GM19351 (cell line): ENCODE data around the gene AP1S3.
"Not testable (repeated sequence)": the region's sequence is repeated elsewhere in the genome, so short reads cannot be mapped to it uniquely, and the experiment has no call there.

ENCODE experiments used
- ATAC-seq: cut with Tn5 transposase; IDR thresholded peaks from one replicate; pipeline ENCODE4 v1.9.1; 2021; ENCODE audit warnings: mild to moderate bottlenecking, moderate library complexity; ENCODE audit not compliant: unreplicated experiment

AP1S3 gene

GRCh38 chr2:223854741-223855140, 17.4 kb upstream of the AP1S3 start:
- ATAC-seq = peak; percentile 54

- ATAC-seq = no peak
These were observed 16.0 kb upstream of the AP1S3 start for GRCh38 chr2:223853425-223853837.

DNA sequence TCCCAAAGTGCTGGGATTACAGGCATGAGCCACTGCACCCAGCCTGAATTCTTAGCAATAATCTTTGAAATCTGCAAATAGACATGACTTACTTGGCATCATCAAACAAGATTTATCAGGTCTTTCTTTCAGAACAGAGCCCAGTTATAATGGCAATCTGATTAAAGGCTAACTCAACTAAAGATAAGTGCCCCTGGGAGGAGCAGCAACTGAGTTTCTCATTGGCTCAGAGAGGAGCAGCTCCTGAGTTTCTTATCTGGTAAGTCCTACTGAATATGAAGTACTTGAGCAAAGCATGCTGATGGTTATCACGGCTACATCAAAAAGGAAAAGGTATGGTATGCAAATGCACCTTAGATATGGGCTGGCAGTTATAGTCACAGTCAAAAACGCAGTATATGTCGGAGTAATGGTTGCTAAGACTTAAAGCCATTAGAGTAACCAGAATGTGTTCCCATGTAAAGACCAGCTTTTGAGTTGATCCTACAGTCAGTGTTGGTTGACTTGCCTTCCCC, 15.0 kb upstream of the AP1S3 start:
- ATAC-seq = no peak

- ATAC-seq = no peak
These were observed 10.0 kb upstream of the AP1S3 start for GRCh38 chr2:223847410-223847809.

DNA sequence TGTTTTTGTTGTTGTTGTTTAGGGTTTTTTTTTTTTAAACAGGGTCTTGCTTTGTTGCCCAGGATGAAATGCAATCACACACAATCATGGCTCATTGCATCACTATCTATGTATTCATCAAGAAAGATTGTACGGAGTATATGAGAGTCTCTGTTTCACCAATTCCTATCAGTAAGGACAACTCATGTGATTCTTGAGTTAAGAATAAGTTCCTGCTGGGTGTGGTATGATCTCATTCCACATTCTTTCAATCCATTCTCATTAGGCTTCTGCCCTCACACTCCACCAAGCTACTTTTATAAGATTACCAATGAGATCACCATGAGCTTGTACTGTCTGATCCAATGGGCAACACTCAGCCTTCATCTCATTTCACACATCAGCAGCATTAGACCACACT, 9.1 kb upstream of the AP1S3 start:
- no peak for ATAC-seq

DNA sequence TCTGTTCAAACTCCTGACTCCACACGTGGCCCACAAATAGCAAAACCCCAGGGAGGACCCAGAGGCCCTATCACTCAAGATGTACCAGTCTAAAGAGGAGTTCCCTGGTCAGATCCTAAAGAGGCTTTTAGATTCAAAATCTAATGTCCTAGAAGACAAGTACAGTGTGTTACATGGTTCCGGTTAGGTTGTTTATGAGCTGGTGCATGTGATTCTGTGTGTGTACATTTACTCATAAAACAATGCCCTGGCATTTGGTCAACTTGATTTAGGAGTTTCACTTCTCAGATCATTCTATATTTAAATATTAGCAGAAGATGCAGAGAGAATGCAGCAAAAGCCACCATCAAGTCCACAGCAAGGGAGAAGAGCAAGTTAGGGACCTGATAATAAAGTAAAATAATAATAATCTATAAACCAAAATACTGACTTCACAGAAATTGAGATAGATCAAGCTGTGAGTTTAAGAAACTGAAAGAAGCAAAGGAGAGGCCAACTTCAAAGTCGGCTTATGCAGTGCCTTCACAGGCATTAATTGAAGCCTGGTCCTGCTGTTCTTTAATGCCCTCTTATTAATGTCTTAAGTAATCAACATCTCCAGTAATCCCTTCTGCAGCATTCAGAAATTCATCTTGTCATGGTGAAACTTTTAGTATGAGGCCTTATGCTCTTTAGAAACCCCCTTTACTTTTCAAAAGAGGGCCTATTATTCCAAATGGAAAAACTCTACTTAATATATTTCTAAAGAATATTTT, 4.2 kb upstream of the AP1S3 start:
- ATAC-seq = no peak

DNA sequence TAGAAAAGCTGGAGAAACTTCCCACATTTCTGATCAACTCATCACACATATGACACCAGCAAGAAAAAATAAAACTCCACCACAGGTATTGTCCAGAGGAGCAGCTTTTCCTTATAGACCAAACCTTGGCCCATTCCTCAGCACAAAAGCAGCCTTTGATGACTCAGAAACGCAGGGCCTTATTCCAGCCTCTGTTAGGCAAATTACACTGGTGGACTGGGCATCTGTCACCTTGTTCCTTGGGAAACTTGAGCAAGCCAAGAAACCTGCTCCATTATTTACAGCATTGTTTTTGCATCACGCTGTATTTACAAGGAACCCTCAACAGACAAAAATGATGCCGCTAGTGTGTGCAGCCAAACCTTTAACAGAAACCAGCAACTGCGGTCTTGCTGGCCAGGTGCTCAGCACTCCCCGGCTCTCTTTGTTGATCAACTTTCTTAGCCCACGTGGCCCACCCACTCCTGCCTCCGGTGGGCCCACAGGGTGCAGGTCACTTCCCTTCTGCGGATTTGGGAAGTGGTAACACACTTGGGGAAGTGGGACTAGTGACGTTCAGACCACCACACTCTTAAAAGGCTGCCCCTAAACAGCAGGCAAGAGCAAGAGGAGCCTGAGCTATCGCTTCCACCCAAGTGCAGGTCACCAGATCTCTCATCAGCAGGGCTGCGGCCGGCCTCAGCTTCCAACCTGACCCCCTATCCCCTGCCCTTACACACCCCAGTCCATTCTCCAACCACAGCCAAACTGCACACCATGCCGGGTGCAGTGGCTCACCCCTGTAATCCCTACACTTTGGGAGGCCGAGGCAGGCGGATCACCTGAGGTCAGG, 1.5 kb downstream of the AP1S3 start:
- ATAC-seq = peak; percentile 69

GRCh38 chr2:223834431-223834830, 3.0 kb downstream of the AP1S3 start:
- no peak for ATAC-seq

- no peak for ATAC-seq
These were observed 5.0 kb downstream of the AP1S3 start for GRCh38 chr2:223832241-223832903.

- no peak for ATAC-seq
These were observed 8.3 kb downstream of the AP1S3 start for GRCh38 chr2:223829128-223829527.

DNA sequence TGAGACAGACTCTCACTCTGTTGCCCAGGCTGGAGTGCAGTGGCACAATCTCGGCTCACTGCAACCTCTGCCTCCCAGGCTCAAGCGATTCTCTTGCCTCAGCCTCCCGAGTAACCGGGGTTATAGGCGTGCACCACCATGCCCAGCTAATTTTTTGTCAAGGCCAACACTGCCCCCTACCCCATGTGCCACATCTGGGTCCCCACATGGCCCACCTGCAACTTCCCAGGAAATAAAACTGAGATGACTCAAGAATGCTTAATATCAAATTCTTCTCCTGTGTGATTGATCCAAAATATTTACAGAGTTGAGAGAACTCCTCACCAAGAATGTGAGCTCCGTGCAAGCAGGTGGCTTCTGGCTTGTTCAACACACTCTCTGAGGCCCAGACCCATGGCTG, 9.1 kb downstream of the AP1S3 start:
- ATAC-seq = no peak

GRCh38 chr2:223826995-223827394, 10.4 kb downstream of the AP1S3 start:
- no peak for ATAC-seq

DNA sequence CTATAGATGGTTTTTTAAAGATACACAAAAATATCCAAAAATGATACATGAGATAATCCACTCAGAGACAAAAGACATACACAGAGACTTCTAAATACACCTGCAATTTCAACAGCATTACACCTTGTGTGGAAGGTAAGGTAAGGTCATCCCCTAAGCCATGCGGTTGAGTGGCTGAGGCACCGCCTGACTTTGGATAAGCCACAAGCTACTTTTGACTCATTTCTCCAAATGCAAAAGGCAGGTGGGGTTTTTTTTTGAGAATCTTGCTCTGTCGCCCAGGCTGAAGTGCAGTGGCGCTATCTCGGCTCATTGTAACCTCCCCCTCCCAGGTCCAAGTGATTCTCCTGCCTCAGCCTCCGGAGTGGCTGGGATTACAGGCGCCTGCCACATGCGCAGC, 13.1 kb downstream of the AP1S3 start:
- no peak for ATAC-seq

DNA sequence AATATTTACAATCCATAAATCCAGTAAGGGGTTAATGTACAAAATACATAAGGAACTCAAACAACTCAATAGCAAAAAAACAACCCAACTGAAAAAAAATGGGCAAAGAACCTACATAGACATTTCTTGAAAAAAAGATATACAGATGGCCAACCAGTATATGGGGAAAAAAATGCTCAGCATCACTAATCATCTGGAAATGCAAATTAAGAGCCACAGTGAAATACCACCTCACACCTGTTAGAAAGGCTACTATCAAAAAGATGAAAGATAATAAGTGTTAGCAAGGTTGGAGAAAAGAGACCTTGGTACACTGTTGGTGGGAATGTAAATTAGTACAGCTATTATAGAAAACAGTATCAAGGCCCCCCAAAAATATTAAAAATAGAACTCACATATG, 14.6 kb downstream of the AP1S3 start:
- no peak for ATAC-seq

DNA sequence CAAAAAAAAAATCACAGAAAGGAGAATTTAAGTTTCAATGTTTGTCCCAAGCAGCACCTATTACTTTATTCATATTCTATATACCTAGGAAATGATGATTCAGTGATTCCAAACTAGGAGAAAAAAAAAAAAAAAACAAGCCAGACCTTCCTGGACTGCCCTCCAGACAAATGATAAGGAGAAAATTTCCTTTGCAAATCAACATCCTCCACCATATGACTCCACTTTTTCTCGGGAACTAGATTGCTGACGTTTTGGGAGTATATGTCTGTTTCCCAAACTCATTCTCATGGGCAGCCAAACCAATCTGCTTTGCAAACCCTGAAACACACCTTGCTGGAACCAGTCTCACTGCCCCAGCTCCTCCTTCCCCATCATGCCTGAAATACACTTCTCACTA, 16.8 kb downstream of the AP1S3 start:
- ATAC-seq = no peak

DNA sequence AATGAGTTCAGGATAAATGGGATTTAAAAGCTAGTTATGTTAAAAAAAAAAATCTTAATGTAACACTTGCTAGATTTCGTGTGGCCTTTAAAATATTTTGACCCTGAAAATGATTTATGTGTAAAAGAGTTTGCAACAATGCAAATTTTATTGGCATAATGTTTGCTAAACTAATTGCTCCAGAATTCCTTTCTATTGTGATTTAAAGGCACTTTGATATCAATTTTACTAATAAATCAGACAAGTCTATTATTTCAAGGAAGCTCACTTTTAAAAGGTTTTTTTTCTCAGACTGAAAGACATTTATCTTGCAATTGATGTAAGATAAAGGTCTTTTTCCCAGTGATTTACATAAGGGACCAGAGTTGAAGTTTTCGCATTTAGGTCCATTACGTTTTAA, 17.5 kb downstream of the AP1S3 start:
- no peak for ATAC-seq

DNA sequence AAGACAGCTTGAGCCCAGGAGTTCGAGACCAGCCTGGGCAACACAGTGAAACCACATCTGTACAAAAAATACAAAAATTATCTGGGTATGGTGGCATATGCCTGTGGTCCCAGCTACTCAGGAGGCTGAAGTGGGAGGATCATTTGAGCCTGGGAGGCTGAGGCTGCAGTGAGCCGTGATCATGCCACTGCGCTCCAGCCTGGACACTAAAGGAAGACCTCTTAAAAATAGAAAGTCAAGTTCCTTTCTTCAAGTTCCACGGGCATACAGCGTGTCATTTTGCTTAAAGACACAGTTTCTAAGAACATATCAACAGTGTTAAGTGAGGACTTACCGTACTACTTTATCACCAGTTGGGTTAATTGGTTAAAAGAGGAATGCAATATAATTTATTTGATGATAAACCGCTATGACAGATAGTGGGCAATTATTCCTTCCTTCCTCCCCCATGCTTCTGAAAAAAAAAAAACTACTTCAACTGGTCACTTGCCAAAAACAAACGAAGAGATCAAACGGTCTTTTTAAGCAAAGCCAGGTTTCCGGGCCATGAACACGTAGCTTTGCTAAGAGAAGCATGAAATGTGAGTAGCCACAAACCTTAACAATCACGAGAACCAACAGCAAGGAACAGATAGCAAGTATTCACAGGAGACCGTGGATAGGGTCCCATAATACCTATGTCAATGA, 21.4 kb downstream of the AP1S3 start:
- ATAC-seq = no peak

DNA sequence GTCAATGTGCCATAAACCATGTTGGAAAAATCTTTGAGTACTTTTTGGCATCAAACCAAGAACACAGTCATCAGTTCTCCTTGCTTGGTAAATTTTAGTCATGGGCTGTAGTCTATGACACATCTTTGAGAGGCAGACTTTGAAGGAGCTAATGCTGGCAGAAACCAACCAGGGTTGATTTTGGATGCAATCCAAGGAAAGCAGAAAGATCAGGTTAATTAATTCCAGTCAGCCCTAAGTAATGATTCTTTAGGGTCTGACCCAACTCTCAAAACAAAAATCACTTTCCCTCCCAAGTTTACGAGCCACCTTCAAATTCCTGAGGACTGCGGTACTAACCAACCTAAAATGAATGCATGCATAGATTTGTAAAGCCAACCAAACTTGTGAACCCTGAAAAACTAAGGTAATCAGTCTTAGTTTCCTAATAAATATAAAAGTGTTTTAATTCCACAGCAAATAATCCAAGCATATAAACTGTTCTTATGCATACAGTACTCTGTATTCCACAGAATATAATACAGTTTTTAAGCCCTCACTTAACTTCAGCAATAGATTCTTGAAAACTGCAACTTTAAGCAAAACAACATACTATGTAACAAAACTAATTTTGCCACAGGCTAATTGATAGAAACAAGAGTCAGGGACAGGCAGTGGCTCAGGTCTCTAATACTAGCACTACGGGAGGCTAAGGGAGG, 22.0 kb downstream of the AP1S3 start:
- no peak for ATAC-seq

DNA sequence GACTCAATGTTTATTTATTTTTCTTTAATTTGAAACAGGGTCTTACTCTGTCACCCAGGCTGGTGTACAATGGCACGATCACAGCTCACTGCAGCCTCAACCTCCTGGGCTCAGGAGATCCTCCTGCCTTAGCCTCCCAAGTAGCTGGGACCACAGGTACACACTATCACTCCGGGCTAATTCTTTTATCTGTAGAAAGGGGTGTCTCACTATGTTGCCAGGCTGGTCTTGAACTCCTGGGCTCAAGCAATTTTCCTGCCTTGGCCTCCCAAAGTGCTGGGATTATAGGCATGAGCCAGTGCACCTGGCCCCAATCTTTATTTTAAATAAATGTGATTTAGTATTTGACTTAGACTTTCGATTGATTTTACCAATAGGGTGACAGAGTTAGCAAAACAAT, 22.6 kb downstream of the AP1S3 start:
- ATAC-seq = not testable (repeated sequence)

- no peak for ATAC-seq
These were observed 24.1 kb downstream of the AP1S3 start for GRCh38 chr2:223813329-223813728.
